ENCODE results near the gene FBXL16.

DNA sequence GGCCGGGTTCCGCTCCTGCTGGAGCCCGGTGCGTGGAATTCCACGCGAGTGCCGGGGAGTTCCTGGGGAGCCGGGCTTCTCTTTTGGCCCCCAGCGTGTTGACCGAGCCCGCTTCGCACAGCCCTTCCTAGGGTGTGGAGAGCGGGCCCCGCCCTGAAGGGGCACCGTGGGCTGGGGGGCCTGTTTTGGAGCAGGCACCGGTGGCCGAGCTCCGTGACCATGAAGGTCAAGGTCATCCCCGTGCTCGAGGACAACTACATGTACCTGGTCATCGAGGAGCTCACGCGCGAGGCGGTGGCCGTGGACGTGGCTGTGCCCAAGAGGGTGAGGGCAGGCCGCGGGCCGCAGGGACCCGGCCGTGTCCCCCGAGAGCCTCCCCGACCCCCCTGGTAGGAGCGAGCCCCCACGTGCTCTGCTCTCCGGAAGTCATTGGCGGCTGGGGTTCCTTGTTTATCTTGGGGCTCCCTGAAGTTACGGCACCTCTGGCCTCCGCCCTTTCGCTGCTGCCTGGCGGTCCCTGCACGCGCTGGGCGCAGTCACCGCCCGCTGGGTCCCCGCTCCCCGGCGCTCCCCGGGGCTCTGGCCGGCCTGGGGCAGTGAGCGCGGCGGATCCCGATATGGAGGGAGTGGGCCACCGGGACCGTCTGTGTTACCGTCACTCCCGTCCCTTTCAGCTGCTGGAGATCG is 21.8 kb upstream of the FBXL16 start:
- TF ChIP-seq, protein P1, sequence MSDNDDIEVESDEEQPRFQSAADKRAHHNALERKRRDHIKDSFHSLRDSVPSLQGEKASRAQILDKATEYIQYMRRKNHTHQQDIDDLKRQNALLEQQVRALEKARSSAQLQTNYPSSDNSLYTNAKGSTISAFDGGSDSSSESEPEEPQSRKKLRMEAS (IDR thresholded peaks at IDR 0.05; ENCODE audit: insufficient read depth, insufficient read length): no peak
- TF ChIP-seq, protein P2, sequence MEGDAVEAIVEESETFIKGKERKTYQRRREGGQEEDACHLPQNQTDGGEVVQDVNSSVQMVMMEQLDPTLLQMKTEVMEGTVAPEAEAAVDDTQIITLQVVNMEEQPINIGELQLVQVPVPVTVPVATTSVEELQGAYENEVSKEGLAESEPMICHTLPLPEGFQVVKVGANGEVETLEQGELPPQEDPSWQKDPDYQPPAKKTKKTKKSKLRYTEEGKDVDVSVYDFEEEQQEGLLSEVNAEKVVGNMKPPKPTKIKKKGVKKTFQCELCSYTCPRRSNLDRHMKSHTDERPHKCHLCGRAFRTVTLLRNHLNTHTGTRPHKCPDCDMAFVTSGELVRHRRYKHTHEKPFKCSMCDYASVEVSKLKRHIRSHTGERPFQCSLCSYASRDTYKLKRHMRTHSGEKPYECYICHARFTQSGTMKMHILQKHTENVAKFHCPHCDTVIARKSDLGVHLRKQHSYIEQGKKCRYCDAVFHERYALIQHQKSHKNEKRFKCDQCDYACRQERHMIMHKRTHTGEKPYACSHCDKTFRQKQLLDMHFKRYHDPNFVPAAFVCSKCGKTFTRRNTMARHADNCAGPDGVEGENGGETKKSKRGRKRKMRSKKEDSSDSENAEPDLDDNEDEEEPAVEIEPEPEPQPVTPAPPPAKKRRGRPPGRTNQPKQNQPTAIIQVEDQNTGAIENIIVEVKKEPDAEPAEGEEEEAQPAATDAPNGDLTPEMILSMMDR (IDR thresholded peaks at IDR 0.05; ENCODE audit: extremely low read depth in 1 of 2, insufficient read depth in 1 of 2, low read depth in 1 of 2, low read length in 2 of 2): no peak
- TF ChIP-seq POLR2A (IDR thresholded peaks at IDR 0.05; ENCODE audit: low read depth, low read length) (no peak), POLR2AphosphoS5 (IDR thresholded peaks at IDR 0.05; ENCODE audit: insufficient read depth, low read depth, low read length) (no peak), EZH2 (IDR thresholded peaks at IDR 0.05; ENCODE audit: borderline replicate concordance, low read depth, low read length, severe bottlenecking) (no peak), FOS (IDR thresholded peaks at IDR 0.05; ENCODE audit: borderline replicate concordance, insufficient read depth, low read length) (no peak)
